Subcutaneous abdominal adipose tissue (tissue), 5 donors: ENCODE measurements around the gene SLCO2A1.

Experiments used
- H3K27ac ChIP-seq: one replicate; pipeline ENCODE4 v1.7.0; 2013; ENCODE audit warnings: low read depth, mild to moderate bottlenecking, inconsistent platforms, low read length, moderate library complexity
- H3K27me3 ChIP-seq, 5 donors: one replicate each; pipeline ENCODE4 v1.7.0; 2013; ENCODE audit warnings: low read length in 5 of 5, inconsistent platforms in 1 of 5; ENCODE audit not compliant: control insufficient read depth in 5 of 5, insufficient read depth in 4 of 5
- H3K36me3 ChIP-seq, 5 donors: one replicate each; pipeline ENCODE4 v1.7.0; 2013; ENCODE audit warnings: low read length in 5 of 5; ENCODE audit not compliant: control insufficient read depth in 5 of 5, insufficient read depth in 5 of 5
- H3K4me1 ChIP-seq, 5 donors: one replicate each; pipeline ENCODE4 v1.7.0; 2013; ENCODE audit warnings: low read length in 5 of 5, mild to moderate bottlenecking in 3 of 5, moderate library complexity in 1 of 5; ENCODE audit not compliant: control insufficient read depth in 5 of 5, insufficient read depth in 5 of 5
- H3K4me3 ChIP-seq, 5 donors: one replicate each; pipeline ENCODE4 v1.7.0; 2013; ENCODE audit warnings: low read length in 5 of 5, low read depth in 1 of 5
- H3K9ac ChIP-seq, 5 donors: one replicate each; pipeline ENCODE4 v1.7.0; 2013; ENCODE audit warnings: low read length in 5 of 5, mild to moderate bottlenecking in 4 of 5, moderate library complexity in 3 of 5
- H3K9me3 ChIP-seq, 5 donors: one replicate each; pipeline ENCODE4 v1.7.0; 2013; ENCODE audit warnings: low read length in 5 of 5; ENCODE audit not compliant: control insufficient read depth in 5 of 5
- donor health status: healthy.
- donor health status: healthy.
- donor health status: healthy.
- donor health status: healthy.
- donor health status: healthy.

The SLCO2A1 gene

DNA sequence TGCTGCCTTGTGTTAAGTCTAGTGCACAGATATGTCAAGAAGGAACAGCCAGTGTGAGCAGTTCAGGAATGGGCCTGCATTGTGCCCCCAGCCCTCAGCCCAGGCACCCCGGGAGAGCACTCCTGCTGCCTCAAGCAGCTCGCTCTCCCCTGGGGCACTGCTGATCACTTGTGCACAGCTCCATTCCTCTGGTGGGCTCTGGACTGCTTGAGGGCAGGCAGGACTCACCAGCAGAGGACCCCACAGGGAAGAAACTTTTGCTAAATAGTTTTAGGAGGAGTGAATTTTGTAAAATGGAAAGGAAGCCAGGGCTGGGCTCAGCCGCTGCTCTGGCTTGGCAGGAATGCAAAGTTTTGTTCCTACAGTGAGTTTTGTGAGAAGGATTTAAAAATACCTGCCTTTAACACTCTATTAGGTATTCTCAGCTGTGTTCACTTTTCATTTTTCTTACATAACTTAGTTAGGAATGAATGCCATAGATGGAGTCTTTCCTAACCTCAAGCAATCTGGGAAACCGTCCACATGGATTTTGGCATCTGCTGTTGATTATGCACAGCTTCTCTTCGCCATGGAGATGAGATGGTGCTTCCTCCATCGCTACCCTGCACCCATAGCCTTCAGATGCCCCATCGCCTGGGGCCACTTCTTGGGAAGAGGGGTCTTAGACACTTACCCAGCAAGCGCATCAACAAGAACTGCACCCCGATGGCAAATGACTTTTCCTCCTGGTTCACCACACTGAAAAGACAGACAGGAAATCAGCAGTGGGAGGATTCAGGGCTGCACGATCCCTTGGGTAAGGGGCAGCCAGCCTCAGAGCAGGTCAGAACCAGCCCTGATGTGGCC lies 91.7 kb downstream of the SLCO2A1 start:
- no peaks in the 10 kb centered on the region for H3K9me3 ChIP-seq
- H3K4me3 ChIP-seq = no peak overlapping the region
- no peaks in the 10 kb centered on the region for H3K36me3 ChIP-seq
- peaks cover 0 to 8% (median 5%) of the 10 kb centered on the region in 5 donors for H3K4me1 ChIP-seq
- H3K27ac ChIP-seq = no peak overlapping the region
- no peak overlapping the region for H3K9ac ChIP-seq
- H3K27me3 ChIP-seq = no peaks in the 10 kb centered on the region

DNA sequence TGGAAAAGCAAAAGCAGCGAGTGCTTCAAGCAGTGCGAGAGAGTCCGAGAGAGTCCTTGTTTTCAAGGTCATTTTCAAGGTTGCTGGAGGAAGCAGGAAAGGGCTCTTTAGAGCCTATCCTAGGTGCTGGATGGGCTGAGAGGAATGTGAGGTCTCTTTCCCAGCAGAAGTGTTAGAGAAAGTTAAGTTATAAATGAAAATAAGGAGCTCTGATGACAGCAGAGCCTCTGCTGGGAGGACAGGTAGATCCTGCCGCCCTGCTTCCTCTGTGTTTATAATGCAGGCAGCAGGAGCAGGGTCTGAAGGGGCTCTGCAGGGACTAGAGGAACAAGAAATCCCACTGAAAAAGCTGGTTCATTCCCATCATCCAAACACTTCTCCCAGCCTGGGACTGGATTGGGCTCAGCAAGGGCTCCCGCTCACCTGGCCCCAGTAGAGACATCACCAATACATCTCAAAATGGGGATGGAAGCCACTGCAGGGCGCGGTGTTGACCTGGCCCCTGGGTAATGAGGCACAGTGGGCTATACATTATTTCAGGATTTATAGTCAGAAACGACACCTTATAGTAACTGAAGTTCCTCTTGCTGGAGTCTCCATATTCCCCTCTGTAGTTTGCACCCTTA lies 92.6 kb downstream of the SLCO2A1 start:
- Histone ChIP-seq H3K4me3 (no peak overlapping the region), H3K36me3 (no peaks in the 10 kb centered on the region), H3K4me1 (peaks cover 0 to 5% (median 5%) of the 10 kb centered on the region in 5 donors), H3K9ac (no peak overlapping the region), H3K9me3 (no peaks in the 10 kb centered on the region), H3K27ac (no peak overlapping the region), H3K27me3 (no peaks in the 10 kb centered on the region)

DNA sequence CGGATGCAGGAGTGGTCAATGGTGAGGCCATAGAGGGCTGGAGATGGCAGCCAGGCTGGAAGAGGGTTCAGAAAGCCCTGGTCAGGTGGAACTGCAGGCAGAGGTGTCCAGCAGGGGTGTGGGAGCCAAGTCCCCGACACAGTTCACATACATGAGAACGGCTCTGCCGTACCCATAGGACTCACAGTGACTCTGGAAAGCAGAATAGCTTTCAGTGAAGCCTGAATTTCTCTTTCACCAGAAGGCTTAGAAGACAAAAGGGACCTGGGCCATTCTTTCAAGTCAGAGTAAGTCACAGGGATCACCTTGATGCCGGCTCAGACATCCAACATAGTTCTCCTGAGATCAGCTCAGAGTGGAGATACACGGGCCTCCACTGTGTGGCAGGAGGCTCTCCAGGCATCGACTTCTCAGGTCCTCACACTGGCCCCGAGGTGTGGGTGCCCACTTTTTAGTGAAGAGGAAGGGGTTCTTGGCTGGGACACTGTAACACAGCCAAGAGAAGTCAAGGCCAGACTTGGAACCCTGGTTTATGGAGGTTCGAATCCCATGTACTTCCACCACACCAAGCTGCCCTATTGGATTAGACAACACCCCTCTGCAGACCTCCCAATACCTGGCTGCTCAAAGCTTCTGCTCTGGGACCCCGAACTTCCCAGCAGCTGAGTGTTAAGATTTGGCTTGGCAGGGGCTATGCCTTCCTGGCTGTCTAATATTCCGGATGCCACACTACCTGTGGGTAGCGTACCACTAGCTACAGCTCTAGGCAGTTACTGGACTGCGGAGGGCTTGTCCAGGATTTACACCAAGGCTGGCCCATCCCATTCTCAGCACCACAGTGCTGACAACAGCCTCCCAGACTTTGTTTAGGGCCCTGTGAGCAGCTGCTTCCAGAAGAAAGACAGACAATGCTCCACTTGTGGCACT lies 93.6 kb downstream of the SLCO2A1 start:
- H3K9me3 ChIP-seq = no peaks in the 10 kb centered on the region
- H3K9ac ChIP-seq = no peak overlapping the region
- H3K27me3 ChIP-seq = no peaks in the 10 kb centered on the region
- H3K27ac ChIP-seq = no peak overlapping the region
- H3K4me3 ChIP-seq = no peak overlapping the region
- H3K36me3 ChIP-seq = no peaks in the 10 kb centered on the region
- peaks cover 0 to 5% (median 5%) of the 10 kb centered on the region in 5 donors for H3K4me1 ChIP-seq

DNA sequence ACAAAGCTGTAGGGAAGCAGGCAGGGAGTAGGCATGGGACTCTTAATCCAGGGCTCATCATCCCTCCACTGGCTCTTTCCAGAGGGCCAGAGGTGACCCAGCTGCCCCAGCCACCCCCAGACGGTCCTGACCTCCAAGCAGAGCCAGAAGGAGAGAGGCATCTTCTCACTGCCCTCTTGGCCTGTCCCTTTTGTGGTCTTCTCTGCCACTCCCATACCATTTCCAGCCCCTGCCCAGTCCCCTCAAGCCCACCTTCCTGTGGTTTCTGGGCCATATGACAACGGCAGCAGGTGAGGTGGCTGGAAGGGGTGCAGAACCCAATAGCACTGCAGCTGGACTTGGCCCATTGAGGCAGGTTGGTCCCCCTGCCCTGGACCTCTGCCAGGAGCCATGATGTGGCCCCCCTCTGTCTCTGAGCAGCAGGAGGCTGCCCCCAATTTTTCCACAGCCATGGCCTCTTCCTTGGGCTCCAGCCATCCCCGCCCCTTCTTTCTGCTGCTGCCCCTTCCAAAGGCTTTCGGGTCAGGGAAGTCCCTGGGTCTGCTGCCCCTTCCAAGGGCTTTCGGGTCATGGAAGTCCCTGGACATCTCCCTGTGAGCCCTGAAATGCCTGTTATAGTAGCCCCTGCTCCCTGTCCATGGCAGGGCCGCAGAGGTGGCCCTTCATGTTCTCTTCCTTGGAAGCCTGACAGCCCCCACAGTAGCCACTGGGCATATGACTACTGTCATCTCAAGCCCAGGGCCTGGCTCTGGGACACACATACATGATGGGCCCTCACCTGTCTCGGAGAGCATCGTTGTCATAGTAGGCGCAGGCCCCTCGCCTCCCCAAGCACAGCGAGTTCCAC lies 94.5 kb downstream of the SLCO2A1 start:
- H3K27ac ChIP-seq = no peak overlapping the region
- peaks cover 0 to 5% (median 5%) of the 10 kb centered on the region in 5 donors for H3K4me1 ChIP-seq
- no peaks in the 10 kb centered on the region for H3K36me3 ChIP-seq
- no peaks in the 10 kb centered on the region for H3K9me3 ChIP-seq
- no peak overlapping the region for H3K4me3 ChIP-seq
- no peaks in the 10 kb centered on the region for H3K27me3 ChIP-seq
- H3K9ac ChIP-seq = no peak overlapping the region

DNA sequence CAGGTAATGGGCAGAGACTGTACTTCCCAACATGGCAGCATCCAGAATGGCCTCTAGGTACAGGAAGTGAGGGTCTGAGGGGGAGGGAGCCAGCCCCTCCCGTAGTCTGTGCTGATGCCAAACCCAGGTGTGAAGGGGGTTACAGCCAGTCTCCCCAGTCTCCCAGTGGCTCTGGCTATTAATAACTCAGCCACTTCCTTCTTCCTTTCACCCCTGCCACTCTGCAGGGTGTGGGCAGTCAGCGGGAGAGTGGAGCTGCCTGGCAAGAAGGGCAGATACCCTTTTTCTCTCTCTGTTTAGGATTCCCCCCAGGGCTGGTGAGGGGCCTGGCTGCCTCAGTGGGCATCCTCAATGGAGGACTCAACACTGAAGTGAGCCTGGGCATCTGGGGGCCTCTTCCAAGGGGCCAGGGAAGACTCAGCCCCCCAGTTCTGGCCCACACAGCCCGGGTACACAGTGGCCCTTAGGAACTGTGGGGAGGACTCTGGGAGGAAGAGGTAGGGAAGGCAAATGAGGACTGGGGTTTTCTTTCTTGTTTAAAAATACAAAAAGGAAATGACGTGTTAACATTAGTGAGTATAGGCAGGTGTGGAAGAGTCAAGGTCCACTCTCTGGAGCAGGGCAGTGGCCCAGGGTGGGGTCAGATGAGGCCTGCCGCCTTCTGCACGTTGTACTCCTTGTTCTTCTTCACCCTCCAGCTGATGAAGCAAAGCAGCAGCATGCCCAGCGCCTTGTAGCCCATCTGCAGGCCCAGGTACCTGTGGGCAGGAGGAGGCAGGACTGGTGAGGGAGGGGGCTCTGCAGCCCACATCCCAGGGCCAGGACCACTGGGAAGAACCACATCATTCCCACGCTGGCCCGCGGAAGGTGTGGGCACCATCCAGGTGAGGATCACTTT lies 95.4 kb downstream of the SLCO2A1 start:
- Histone ChIP-seq H3K9ac (no peak overlapping the region), H3K27ac (no peak overlapping the region)

DNA sequence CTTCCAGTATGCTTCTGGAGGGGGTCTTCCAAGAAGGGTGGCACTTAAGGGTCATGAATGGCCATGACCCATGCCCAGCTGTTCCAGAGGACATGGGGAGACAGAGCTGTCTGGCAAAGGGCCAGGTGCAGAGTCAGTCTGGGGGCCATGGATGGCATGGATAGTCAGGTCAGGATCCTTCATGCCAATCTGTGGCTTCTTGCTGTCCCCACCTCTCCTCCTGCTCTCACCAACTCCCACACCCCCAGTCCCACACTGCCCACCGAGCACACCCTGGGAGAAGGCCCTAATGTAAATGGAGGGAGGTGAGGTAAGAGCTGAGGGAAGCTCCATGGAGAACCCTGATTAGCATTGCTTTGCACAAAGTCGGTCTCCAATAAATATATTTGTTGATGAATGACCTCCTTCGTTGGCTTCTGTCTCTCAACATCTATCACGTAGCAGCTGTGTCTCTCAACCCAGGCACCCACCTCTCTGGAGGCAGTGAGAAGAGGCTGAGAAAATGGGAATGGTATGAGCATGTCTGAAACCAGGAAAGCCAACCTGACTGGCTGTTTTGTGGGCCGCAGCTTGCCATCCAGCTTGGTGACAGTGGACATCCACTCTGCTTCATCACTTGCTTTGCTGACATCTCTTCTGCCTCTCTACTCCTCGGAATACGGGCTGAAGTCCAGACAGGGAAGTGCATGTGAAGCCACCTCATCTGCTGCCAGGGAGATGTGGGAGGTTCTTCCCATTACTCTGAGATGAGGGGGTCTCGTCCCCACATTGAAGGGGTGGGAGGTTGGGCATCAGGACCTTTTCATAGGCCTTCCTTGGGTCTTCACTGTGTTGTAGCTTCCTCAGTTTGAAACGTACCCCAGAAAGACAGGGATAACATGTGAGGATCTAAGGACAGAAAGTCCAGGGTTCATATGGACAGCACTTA lies 96.4 kb downstream of the SLCO2A1 start:
- Histone ChIP-seq H3K9me3 (no peaks in the 10 kb centered on the region), H3K27me3 (no peaks in the 10 kb centered on the region), H3K9ac (no peak overlapping the region), H3K27ac (no peak overlapping the region), H3K36me3 (no peaks in the 10 kb centered on the region), H3K4me1 (peaks cover 0 to 5% (median 5%) of the 10 kb centered on the region in 5 donors), H3K4me3 (no peak overlapping the region)

More for the DNA sequence above, 95.4 kb downstream of the SLCO2A1 start:
- Histone ChIP-seq H3K36me3 (no peaks in the 10 kb centered on the region), H3K4me1 (peaks cover 0 to 5% (median 5%) of the 10 kb centered on the region in 5 donors), H3K27me3 (no peaks in the 10 kb centered on the region), H3K9me3 (no peaks in the 10 kb centered on the region), H3K4me3 (no peak overlapping the region)

DNA sequence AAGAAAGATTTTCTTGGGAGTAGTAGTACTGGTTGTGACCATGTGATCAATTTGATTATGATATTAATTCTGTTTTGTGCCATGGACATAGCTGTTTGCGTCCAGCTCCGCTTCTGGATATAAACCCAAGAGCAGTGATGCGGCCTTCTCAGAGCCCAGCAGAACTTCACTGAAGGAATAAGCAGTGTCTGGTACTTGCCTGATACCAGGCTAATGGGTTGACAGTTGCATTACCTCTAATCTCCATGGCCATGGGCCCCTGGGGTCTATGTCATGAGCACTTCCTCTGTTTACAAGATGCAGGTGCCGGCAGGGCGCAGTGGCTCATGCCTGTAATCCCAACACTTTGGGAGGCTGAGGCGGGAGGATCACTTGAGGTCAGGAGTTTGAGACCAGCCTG lies 97.7 kb downstream of the SLCO2A1 start:
- Histone ChIP-seq H3K9ac (no peak overlapping the region), H3K36me3 (no peaks in the 10 kb centered on the region), H3K27me3 (no peaks in the 10 kb centered on the region), H3K9me3 (no peaks in the 10 kb centered on the region), H3K4me3 (no peak overlapping the region), H3K4me1 (peaks cover 2 to 10% (median 9%) of the 10 kb centered on the region in 5 donors), H3K27ac (no peak overlapping the region)

DNA sequence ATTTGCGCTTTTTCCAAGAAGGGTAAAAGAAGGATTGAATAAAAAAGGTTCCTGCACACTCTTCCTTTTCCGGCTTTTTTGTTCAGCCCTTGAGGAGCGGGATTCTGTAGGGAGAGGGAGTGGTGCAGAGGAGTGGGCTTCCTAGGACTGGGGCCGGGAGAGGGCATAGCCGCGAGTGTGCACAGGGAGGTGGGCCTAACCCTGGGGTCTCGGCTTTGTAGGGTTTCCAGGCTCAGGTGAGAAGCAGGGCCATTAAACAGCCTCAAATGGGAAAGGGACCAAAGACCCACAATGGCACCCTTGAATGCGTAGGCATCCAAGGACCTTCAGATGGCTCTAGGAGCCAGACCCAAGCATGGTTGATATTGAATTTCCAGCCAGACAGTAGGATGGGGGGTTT lies 98.6 kb downstream of the SLCO2A1 start:
- H3K9me3 ChIP-seq = no peaks in the 10 kb centered on the region
- H3K4me1 ChIP-seq = peaks cover 2 to 13% (median 12%) of the 10 kb centered on the region in 5 donors
- no peaks in the 10 kb centered on the region for H3K36me3 ChIP-seq
- no peaks in the 10 kb centered on the region for H3K27me3 ChIP-seq
- no peak overlapping the region for H3K27ac ChIP-seq
- no peak overlapping the region for H3K9ac ChIP-seq
- no peak overlapping the region for H3K4me3 ChIP-seq
